ENCODE data around the gene SPG7.
"Not testable (repeated sequence)": the region's sequence is repeated elsewhere in the genome, so short reads cannot be mapped to it uniquely, and the experiment has no call there.

SPG7 gene

DNA sequence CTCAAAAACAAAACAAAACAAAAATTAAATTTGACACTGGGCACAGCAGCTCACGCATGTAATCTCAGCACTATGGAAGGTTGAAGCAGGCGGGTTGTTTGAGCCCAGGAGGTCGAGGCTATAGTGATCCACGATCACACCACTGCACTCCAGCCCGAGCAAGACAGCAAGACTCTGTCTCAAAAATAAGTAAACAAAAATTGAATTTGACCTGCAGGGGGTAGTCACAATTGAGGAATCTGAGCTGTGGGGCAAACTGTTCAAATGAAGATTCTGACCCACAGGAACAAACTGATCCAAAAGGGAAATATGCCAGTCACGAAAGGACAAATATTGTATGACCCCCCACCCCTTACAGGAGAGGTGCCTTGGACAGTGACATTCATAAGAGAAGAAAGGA lies 47.6 kb upstream of the SPG7 start:
- Histone ChIP-seq H3K4me2 (ENCODE audit: low read depth, low read length, poor library complexity, severe bottlenecking) (no peak overlapping the region), H3K9ac (ENCODE audit: low read depth, low read length, poor library complexity, severe bottlenecking) (no peak overlapping the region), H3K9me3 (ENCODE audit: insufficient read depth, low read depth, low read length) (no peaks in the 10 kb centered on the region), H2AFZ (ENCODE audit: low read length) (no peak overlapping the region), H3K27me3 (ENCODE audit: insufficient read depth, low read length, poor library complexity, severe bottlenecking) (no peaks in the 10 kb centered on the region), H3K4me1 (ENCODE audit: insufficient read depth, low read length, poor library complexity, severe bottlenecking) (no peaks in the 10 kb centered on the region), H4K20me1 (ENCODE audit: insufficient read depth, low read length, poor library complexity, severe bottlenecking) (peaks cover 37% of the 10 kb centered on the region), H3K4me3 (ENCODE audit: low read length, poor library complexity, severe bottlenecking) (no peak overlapping the region), H3K79me2 (ENCODE audit: insufficient read depth, low read length) (peaks cover 77% of the 10 kb centered on the region), H3F3A (ENCODE audit: low read depth) (no peaks in the 10 kb centered on the region), H3K36me3 (ENCODE audit: insufficient read depth, low read length) (no peaks in the 10 kb centered on the region), H3K9me2 (replicated peaks; ENCODE audit: low read depth, low read length) (no peaks in the 10 kb centered on the region)
- no peak for TF ChIP-seq CTCF (conservative IDR thresholded peaks at IDR 0.05; ENCODE audit: low read length)
- TF ChIP-seq EZH2phosphoT487 (IDR thresholded peaks at IDR 0.05; ENCODE audit: borderline replicate concordance): no peak

- H3K9me3 ChIP-seq (ENCODE audit: insufficient read depth, low read depth, low read length); H3K27me3 ChIP-seq (ENCODE audit: insufficient read depth, low read length, poor library complexity, severe bottlenecking); H3K9me2 ChIP-seq (replicated peaks; ENCODE audit: low read depth, low read length); H3F3A ChIP-seq (ENCODE audit: low read depth); H3K4me2 ChIP-seq (ENCODE audit: low read depth, low read length, poor library complexity, severe bottlenecking); H3K36me3 ChIP-seq (ENCODE audit: insufficient read depth, low read length); H3K4me3 ChIP-seq (ENCODE audit: low read length, poor library complexity, severe bottlenecking); H2AFZ ChIP-seq (ENCODE audit: low read length); H3K4me1 ChIP-seq (ENCODE audit: insufficient read depth, low read length, poor library complexity, severe bottlenecking); H3K9ac ChIP-seq (ENCODE audit: low read depth, low read length, poor library complexity, severe bottlenecking): not testable (repeated sequence)
- Histone ChIP-seq H3K79me2 (ENCODE audit: insufficient read depth, low read length) (peaks cover 77% of the 10 kb centered on the region), H4K20me1 (ENCODE audit: insufficient read depth, low read length, poor library complexity, severe bottlenecking) (peaks cover 39% of the 10 kb centered on the region)
These were observed 46.3 kb upstream of the SPG7 start for GRCh38 chr16:89461890-89462289.

- H3K4me2 ChIP-seq (ENCODE audit: low read depth, low read length, poor library complexity, severe bottlenecking); H2AFZ ChIP-seq (ENCODE audit: low read length); H3K9me2 ChIP-seq (replicated peaks; ENCODE audit: low read depth, low read length); H3K9ac ChIP-seq (ENCODE audit: low read depth, low read length, poor library complexity, severe bottlenecking); H3K36me3 ChIP-seq (ENCODE audit: insufficient read depth, low read length); H3K4me1 ChIP-seq (ENCODE audit: insufficient read depth, low read length, poor library complexity, severe bottlenecking); H3F3A ChIP-seq (ENCODE audit: low read depth); H3K27me3 ChIP-seq (ENCODE audit: insufficient read depth, low read length, poor library complexity, severe bottlenecking); H3K4me3 ChIP-seq (ENCODE audit: low read length, poor library complexity, severe bottlenecking); H3K9me3 ChIP-seq (ENCODE audit: insufficient read depth, low read depth, low read length): not testable (repeated sequence)
- H4K20me1 ChIP-seq (ENCODE audit: insufficient read depth, low read length, poor library complexity, severe bottlenecking): peaks cover 39% of the 10 kb centered on the region
- peaks cover 78% of the 10 kb centered on the region for H3K79me2 ChIP-seq (ENCODE audit: insufficient read depth, low read length)
These were observed 45.6 kb upstream of the SPG7 start for GRCh38 chr16:89462639-89463038.

DNA sequence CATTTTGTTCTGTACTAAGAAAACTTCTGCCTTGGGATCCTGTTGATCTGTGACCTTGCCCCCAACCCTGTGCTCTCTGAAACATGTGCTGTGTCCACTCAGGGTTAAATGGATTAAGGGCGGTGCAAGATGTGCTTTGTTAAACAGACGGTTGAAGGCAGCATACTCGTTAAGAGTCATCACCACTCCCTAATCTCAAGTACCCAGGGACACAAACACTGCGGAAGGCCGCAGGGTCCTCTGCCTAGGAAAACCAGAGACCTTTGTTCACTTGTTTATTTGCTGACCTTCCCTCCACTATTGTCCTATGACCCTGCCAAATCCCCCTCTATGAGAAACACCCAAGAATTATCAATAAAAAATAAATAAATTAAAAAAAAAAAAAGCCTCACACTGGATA lies 44.9 kb upstream of the SPG7 start:
- H3K4me3 ChIP-seq (ENCODE audit: low read length, poor library complexity, severe bottlenecking); H3K9ac ChIP-seq (ENCODE audit: low read depth, low read length, poor library complexity, severe bottlenecking); H3K36me3 ChIP-seq (ENCODE audit: insufficient read depth, low read length); H3K27me3 ChIP-seq (ENCODE audit: insufficient read depth, low read length, poor library complexity, severe bottlenecking); H2AFZ ChIP-seq (ENCODE audit: low read length); H3K9me3 ChIP-seq (ENCODE audit: insufficient read depth, low read depth, low read length); H3K9me2 ChIP-seq (replicated peaks; ENCODE audit: low read depth, low read length); H3K4me1 ChIP-seq (ENCODE audit: insufficient read depth, low read length, poor library complexity, severe bottlenecking); H3K4me2 ChIP-seq (ENCODE audit: low read depth, low read length, poor library complexity, severe bottlenecking); H3F3A ChIP-seq (ENCODE audit: low read depth): not testable (repeated sequence)
- Histone ChIP-seq H4K20me1 (ENCODE audit: insufficient read depth, low read length, poor library complexity, severe bottlenecking) (peaks cover 38% of the 10 kb centered on the region), H3K79me2 (ENCODE audit: insufficient read depth, low read length) (peaks cover 79% of the 10 kb centered on the region)

DNA sequence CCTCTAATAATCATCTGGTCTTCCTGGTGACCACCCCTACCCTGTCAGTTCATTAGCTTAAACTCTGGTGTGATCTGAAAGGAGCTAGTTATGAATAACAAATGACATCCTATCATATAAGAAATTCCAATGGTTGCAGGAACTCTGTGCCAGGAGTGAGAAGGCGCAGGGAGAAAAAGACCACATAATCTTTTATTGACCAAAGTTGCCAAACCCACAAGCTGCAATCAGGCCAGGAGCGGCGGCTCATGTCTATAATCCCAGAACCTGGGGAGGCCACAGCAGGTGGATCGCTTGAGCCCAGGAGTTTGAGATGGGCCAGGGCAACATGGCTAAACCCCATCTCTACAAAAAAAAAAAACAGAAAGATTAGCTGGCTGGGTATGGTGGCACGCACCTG lies 41.3 kb upstream of the SPG7 start:
- H3K9me3 ChIP-seq (ENCODE audit: insufficient read depth, low read depth, low read length): no peaks in the 10 kb centered on the region
- H3K4me2 ChIP-seq (ENCODE audit: low read depth, low read length, poor library complexity, severe bottlenecking): no peak overlapping the region
- H3K27me3 ChIP-seq (ENCODE audit: insufficient read depth, low read length, poor library complexity, severe bottlenecking): no peaks in the 10 kb centered on the region
- no peak overlapping the region for H3K4me3 ChIP-seq (ENCODE audit: low read length, poor library complexity, severe bottlenecking)
- H3K4me1 ChIP-seq (ENCODE audit: insufficient read depth, low read length, poor library complexity, severe bottlenecking): no peaks in the 10 kb centered on the region
- H3K79me2 ChIP-seq (ENCODE audit: insufficient read depth, low read length): peaks cover 80% of the 10 kb centered on the region
- no peaks in the 10 kb centered on the region for H3F3A ChIP-seq (ENCODE audit: low read depth)
- H4K20me1 ChIP-seq (ENCODE audit: insufficient read depth, low read length, poor library complexity, severe bottlenecking): peaks cover 41% of the 10 kb centered on the region
- no peak for TF ChIP-seq CTCF (conservative IDR thresholded peaks at IDR 0.05; ENCODE audit: low read length)
- H3K9me2 ChIP-seq (replicated peaks; ENCODE audit: low read depth, low read length): no peaks in the 10 kb centered on the region
- H2AFZ ChIP-seq (ENCODE audit: low read length): no peak overlapping the region
- no peaks in the 10 kb centered on the region for H3K36me3 ChIP-seq (ENCODE audit: insufficient read depth, low read length)
- H3K9ac ChIP-seq (ENCODE audit: low read depth, low read length, poor library complexity, severe bottlenecking): no peak overlapping the region
